ENCODE measurements around the gene RPL27. TPM values are rescaled to one million over a fixed set of nuclear protein-coding genes. Genes with fewer than 3 reads are reported as not detected.

RPL27 gene
- total RNA-seq, 4 donors from 2014 or later = 635 to 7,543 (median 1,847) TPM

DNA sequence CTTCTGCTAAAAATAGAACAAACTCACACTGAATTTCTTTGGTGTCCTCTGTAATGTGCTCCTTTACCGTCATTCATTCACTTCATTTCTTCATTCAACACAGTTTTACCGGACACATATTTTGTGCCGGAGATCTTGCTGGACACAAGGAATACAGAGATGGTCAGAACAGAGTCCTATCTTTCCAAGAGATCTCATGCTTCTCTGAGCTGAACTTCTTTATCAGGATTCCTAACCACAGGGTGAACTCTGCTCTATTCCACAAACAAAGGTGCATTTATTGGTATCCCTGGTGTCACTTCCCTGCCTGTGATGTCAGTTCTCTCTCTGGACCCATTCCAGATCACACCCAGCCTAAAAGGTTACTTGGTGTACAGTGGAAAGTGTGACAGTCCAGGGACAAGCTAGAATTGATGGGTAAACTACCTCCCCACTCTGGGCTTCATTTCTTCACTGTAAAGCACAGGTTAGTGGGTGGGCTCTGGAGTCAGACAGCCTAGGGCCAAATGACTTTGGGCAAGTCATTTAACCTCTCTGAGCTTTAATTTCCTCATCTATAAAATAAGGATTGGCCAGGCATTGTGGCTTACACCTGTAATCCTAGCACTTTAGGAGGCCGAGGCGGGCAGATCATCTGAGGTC, 12.6 kb downstream of the RPL27 start:
- Histone ChIP-seq H3K4me1 (no peaks in the 10 kb centered on the region), H3K36me3 (no peaks in the 10 kb centered on the region), H3K9me3 (no peaks in the 10 kb centered on the region), H3K27me3 (no peaks in the 10 kb centered on the region), H3K4me3 (no peak overlapping the region), H3K27ac (no peak overlapping the region)
- no peak for TF ChIP-seq POLR2A (IDR thresholded peaks at IDR 0.05)
- TF ChIP-seq, protein P1, sequence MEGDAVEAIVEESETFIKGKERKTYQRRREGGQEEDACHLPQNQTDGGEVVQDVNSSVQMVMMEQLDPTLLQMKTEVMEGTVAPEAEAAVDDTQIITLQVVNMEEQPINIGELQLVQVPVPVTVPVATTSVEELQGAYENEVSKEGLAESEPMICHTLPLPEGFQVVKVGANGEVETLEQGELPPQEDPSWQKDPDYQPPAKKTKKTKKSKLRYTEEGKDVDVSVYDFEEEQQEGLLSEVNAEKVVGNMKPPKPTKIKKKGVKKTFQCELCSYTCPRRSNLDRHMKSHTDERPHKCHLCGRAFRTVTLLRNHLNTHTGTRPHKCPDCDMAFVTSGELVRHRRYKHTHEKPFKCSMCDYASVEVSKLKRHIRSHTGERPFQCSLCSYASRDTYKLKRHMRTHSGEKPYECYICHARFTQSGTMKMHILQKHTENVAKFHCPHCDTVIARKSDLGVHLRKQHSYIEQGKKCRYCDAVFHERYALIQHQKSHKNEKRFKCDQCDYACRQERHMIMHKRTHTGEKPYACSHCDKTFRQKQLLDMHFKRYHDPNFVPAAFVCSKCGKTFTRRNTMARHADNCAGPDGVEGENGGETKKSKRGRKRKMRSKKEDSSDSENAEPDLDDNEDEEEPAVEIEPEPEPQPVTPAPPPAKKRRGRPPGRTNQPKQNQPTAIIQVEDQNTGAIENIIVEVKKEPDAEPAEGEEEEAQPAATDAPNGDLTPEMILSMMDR (IDR thresholded peaks at IDR 0.05) = no peak
- intact Hi-C loops (cut with DNase I; ENCODE audit: low total_unique reads) = no loop called here
- DNase-seq = no peak

DNA sequence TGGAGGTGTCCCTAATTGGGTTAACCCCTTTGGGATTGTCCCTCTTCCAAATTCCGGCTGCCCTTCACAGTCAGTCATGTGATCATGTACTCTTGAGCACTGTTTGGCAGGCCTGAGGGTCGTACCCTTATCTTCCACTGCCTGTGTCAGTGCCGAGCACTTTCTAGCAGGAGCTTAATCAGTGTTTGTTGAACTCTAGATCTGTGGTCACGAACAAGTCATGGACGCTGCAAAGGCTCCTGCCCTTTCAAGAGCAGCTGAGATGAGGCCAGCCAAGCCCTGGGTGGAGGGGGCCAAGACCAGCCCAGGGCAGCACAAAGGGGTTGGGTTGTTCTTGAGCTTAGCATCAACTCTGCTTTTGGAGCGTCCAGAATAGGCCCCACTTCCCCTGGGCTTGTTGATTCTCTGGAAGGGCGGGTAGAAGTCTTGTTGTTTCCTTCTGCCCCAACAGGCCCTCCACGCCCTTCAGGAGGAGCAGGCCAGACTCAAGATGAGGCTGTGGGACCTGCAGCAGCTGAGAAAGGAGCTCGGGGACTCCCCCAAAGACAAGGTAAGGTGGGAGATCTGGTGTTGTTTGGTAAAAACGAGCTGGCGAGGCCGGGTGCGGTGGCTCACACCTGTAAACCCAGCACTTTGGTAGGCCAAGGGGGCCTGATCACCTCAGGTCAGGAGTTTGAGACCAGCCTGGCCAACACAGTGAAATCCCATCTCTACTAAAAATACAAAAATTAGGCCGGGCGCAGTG, 13.7 kb downstream of the RPL27 start:
- Histone ChIP-seq H3K4me3 (no peak overlapping the region), H3K9me3 (no peaks in the 10 kb centered on the region), H3K27me3 (no peaks in the 10 kb centered on the region), H3K36me3 (no peaks in the 10 kb centered on the region), H3K4me1 (no peaks in the 10 kb centered on the region), H3K27ac (peak overlapping the region in 1 of 2 donors; percentile 13)
- intact Hi-C loops (cut with DNase I; ENCODE audit: low total_unique reads) = no loop called here
- TF ChIP-seq, protein P1 (IDR thresholded peaks at IDR 0.05) = no peak
- no peak for TF ChIP-seq POLR2A (IDR thresholded peaks at IDR 0.05)
- DNase-seq = no peak

DNA sequence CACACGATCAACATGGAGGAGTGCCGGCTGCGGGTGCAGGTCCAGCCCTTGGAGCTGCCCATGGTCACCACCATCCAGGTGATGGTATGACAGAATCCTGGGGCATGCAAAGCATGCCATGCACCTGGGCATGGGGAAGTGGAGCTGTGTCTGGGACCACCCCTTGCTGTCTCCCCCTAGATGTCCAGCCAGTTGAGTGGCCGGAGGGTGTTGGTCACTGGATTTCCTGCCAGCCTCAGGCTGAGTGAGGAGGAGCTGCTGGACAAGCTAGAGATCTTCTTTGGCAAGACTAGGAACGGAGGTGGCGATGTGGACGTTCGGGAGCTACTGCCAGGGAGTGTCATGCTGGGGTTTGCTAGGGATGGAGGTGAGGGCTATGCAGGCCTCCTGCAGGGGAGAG, 15.1 kb downstream of the RPL27 start:
- Histone ChIP-seq H3K4me3 (no peak overlapping the region), H3K27me3 (no peaks in the 10 kb centered on the region), H3K36me3 (no peaks in the 10 kb centered on the region), H3K9me3 (no peaks in the 10 kb centered on the region), H3K4me1 (no peaks in the 10 kb centered on the region), H3K27ac (no peak overlapping the region)
- DNase-seq = no peak
- TF ChIP-seq, protein P1 (IDR thresholded peaks at IDR 0.05) = no peak
- no peak for TF ChIP-seq POLR2A (IDR thresholded peaks at IDR 0.05)
- intact Hi-C loops (cut with DNase I; ENCODE audit: low total_unique reads) = no loop called here

DNA sequence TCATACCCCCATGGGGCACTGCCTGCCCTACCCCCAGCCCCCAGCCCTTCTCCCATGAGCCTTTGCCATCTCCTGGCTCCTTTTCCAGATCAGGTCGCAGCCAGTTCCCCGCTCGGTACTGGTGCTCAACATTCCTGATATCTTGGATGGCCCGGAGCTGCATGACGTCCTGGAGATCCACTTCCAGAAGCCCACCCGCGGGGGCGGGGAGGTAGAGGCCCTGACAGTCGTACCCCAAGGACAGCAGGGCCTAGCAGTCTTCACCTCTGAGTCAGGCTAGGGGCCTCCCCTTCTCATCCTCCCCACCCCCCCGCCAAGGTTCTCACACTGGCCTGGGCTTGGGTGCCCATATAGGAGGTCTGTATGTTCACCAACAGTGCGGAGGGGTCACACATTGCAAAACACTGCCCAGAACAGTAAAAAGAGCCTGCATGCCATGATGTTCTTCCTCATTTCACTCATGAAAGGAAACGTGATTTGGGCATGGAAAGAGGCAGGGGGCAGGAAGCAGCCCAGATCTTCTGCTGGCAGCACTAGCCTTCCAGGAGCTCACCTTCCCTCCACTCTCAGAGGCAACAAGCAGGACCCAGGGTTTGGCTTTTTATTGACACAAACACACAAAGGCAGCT, 15.9 kb downstream of the RPL27 start:
- H3K9me3 ChIP-seq = no peaks in the 10 kb centered on the region
- TF ChIP-seq POLR2A (IDR thresholded peaks at IDR 0.05) = no peak
- TF ChIP-seq, protein P1 (IDR thresholded peaks at IDR 0.05) = no peak
- no peak for DNase-seq
- no peaks in the 10 kb centered on the region for H3K36me3 ChIP-seq
- H3K27ac ChIP-seq = peak overlapping the region; percentile 54 to 62
- H3K4me1 ChIP-seq = no peaks in the 10 kb centered on the region
- intact Hi-C loops (cut with DNase I; ENCODE audit: low total_unique reads) = no loop called here
- H3K4me3 ChIP-seq = no peak overlapping the region
- H3K27me3 ChIP-seq = no peaks in the 10 kb centered on the region
